SK-N-MC (cell line): Measurements from ENCODE around the gene SPIRE2.

Source experiments
- DNase-seq: peaks from one replicate; pipeline ENCODE4 v3.0.0-alpha.2; 2011; ENCODE audit warnings: low read depth, low spot score
- H3K27ac ChIP-seq: fragments of 200-600 bp; sonication (generic); 2 replicates; pipeline ENCODE4 v1.5.1; 2016; ENCODE audit warnings: mixed run types
- H3K36me3 ChIP-seq: fragments of 200-600 bp; sonication (generic); 2 replicates; pipeline ENCODE4 v1.6.1; 2017; ENCODE audit warnings: antibody characterized with exemption, low read length, mixed read lengths; ENCODE audit not compliant: insufficient read depth
- H3K4me3 ChIP-seq: fragments of 200-600 bp; sonication (generic); 2 replicates; pipeline ENCODE4 v1.5.1; 2016
- H3K9ac ChIP-seq: fragments of 200-600 bp; sonication (generic); 2 replicates; pipeline ENCODE4 v1.8.0; 2017; ENCODE audit warnings: mixed run types, mixed read lengths; ENCODE audit not compliant: insufficient read length
- H3K9me3 ChIP-seq: fragments of 200-600 bp; sonication (generic); 2 replicates; pipeline ENCODE4 v1.6.1; 2017; ENCODE audit warnings: low read depth, mild to moderate bottlenecking, antibody characterized with exemption, low read length, moderate library complexity, mixed read lengths
- EZH2 ChIP-seq: fragments of 200-600 bp; sonication (generic); IDR thresholded peaks from one replicate; pipeline ENCODE4 v1.6.1; 2017; ENCODE audit warnings: antibody characterized with exemption
- FOXP2 ChIP-seq: optimal IDR thresholded peaks from 2 replicates; pipeline ENCODE3; 2011; ENCODE audit warnings: mild to moderate bottlenecking, moderate library complexity; ENCODE audit not compliant: insufficient read depth; ENCODE audit errors: extremely low read length, control extremely low read depth
- POLR2AphosphoS5 ChIP-seq: IDR thresholded peaks from 2 replicates; pipeline ENCODE4 v1.6.1; 2012; ENCODE audit warnings: mild to moderate bottlenecking, low read depth, low read length, borderline replicate concordance

The SPIRE2 gene

GRCh38 chr16:89843409-89844350, 15.4 kb downstream of the SPIRE2 start:
- TF ChIP-seq FOXP2 (no peak), EZH2 (no peak), POLR2AphosphoS5 (no peak)
- no peak overlapping the region for H3K27ac ChIP-seq
- no peaks in the 10 kb centered on the region for H3K36me3 ChIP-seq
- H3K9me3 ChIP-seq: no peaks in the 10 kb centered on the region
- no peak for DNase-seq
- no peak overlapping the region for H3K4me3 ChIP-seq
- no peak overlapping the region for H3K9ac ChIP-seq

DNA sequence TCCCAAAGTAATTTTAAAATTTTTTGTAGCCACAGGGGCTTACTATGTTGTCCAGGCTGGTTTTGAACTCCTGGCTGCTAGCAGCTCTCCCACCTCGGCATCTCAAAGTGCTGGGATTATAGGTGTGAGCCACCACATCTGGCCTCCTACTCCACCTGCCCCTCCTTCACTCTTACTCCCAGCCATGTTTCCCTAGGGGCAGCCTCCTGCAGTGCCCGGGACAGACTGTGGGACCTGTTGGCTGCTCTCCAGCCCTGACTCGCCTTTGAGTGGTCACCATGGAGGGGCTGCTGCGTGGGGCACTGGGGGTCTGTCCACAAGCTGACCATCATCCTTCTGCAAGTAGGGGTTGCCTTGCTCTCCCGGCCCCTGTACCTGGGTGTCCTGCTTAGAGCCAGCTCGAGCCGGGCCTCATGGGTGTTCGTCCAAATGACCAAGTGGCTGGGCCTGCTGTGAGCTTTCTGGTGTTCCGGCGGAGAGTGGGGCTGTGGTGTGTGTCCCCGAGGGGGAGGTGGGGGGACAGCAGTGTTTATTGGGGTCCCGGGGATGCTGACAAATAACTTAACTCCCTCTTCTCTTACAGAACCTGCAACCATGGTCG, 16.6 kb downstream of the SPIRE2 start:
- no peak overlapping the region for H3K27ac ChIP-seq

GRCh38 chr16:89845417-89845816, 17.1 kb downstream of the SPIRE2 start:
- Histone ChIP-seq H3K4me3 (no peak overlapping the region), H3K36me3 (no peaks in the 10 kb centered on the region), H3K27ac (no peak overlapping the region), H3K9me3 (no peaks in the 10 kb centered on the region), H3K9ac (no peak overlapping the region)
- no peak for TF ChIP-seq POLR2AphosphoS5
- TF ChIP-seq FOXP2: no peak
- no peak for TF ChIP-seq EZH2
- DNase-seq: no peak

More for the DNA sequence above, 16.6 kb downstream of the SPIRE2 start:
- TF ChIP-seq POLR2AphosphoS5 (no peak), FOXP2 (no peak), EZH2 (no peak)
- DNase-seq: no peak
- H3K9me3 ChIP-seq: no peaks in the 10 kb centered on the region
- H3K4me3 ChIP-seq: no peak overlapping the region
- no peaks in the 10 kb centered on the region for H3K36me3 ChIP-seq
- no peak overlapping the region for H3K9ac ChIP-seq

DNA sequence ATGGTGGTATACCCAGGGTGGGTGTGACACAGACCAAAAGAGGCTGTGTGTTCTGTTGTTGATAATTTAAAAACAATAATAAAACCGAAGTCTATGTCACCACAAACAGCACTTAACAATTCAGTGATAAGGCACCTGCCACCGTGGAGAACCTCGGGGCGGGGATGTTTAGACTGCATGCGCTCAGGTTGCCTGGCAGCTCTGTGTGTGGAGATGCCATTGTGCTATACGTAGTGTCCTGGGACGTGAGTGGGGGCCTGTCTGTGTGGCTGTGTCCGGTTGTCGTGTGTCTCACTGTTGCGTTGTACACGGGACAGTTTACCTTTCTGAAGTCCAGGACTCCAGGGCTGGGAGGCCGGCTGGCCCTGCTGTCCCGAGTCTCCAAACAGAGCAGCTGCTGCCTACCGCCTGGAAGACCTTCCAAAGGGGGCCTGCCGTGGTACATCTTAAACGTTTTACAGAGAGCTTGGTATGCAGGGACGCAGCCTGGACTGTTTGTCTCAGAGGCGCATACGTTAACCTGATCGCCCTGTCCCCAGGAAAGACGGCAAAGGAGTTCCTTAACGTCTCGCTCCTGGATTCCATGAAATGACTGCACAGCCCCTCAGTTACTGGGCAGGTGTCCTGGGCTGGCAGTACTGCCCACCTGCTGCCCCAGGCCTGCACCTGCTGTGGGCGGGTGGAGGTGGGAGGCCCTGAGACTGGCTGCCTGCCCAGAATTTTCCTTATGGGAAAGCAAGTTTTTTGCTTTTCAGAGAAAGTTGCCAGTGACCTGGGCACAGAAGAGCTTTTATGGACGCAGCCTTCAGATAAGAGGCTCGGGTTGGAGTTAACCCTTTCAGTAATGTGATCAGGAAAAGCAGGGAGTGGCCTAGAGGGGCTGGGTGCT, 19.0 kb downstream of the SPIRE2 start:
- no peak overlapping the region for H3K4me3 ChIP-seq
- H3K9me3 ChIP-seq: no peaks in the 10 kb centered on the region
- TF ChIP-seq POLR2AphosphoS5 (no peak), EZH2 (no peak), FOXP2 (no peak)
- H3K27ac ChIP-seq: no peak overlapping the region
- H3K9ac ChIP-seq: no peak overlapping the region
- no peaks in the 10 kb centered on the region for H3K36me3 ChIP-seq
- no peak for DNase-seq

DNA sequence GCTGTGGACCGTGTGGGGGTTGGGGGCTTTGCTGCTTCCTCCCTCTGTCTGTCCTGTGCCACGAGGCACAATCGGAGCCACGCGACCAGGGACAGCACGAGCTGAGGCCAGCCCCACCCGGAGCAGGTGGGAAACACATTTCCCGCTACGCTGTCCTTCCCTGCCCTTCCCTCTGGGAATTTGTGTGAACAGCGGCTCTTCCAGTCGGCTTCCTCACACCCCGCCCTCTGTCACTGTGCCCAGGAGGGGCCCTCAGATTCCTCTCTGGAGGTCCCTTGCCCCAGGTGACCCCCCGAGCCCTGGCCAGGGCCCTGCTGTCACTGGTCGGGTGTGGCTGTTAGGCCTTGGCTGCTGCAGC, 19.6 kb downstream of the SPIRE2 start:
- no peak for DNase-seq
- TF ChIP-seq POLR2AphosphoS5 (no peak), EZH2 (no peak), FOXP2 (no peak)
- Histone ChIP-seq H3K27ac (no peak overlapping the region), H3K36me3 (no peaks in the 10 kb centered on the region), H3K9me3 (no peaks in the 10 kb centered on the region), H3K9ac (no peak overlapping the region), H3K4me3 (no peak overlapping the region)

DNA sequence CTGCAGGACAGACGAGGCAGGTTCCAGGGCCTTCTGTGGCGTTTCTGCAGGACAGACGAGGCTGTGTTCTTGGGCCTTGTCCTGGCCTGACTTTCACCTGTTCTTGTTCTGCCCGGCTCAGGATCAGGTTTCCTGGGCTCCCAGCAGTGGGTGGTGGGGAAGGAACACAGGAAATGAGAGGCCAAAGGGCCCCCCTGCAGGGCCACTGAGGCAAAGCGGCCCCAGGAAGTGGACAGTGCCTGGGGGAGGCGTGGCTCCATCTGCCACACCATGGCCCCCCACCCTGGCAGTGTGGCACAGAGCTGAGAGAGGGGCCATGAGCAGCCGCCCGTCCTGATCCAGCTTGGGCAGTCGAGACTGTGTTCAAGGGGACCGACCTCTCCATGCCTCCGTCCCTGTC, 20.7 kb downstream of the SPIRE2 start:
- Histone ChIP-seq H3K36me3 (no peaks in the 10 kb centered on the region), H3K9ac (no peak overlapping the region), H3K9me3 (no peaks in the 10 kb centered on the region), H3K27ac (no peak overlapping the region), H3K4me3 (no peak overlapping the region)
- no peak for DNase-seq
- TF ChIP-seq EZH2: no peak
- TF ChIP-seq POLR2AphosphoS5: no peak
- TF ChIP-seq FOXP2: no peak

GRCh38 chr16:89853306-89853993, 25.2 kb downstream of the SPIRE2 start:
- DNase-seq: no peak

More at GRCh38 chr16:89853306-89853993, 25.2 kb downstream of the SPIRE2 start:
- Histone ChIP-seq H3K27ac (no peak overlapping the region), H3K4me3 (no peak overlapping the region), H3K9me3 (no peaks in the 10 kb centered on the region), H3K9ac (no peak overlapping the region), H3K36me3 (no peaks in the 10 kb centered on the region)
- TF ChIP-seq FOXP2 (no peak), POLR2AphosphoS5 (no peak), EZH2 (no peak)
